H9 (cell line): ENCODE measurements around the gene TMEM185B. TPM values are rescaled to one million over a fixed set of nuclear protein-coding genes. Genes with fewer than 3 reads are reported as not detected.

Source experiments
- DNase-seq: peaks from one replicate; pipeline ENCODE4 v3.0.0-alpha.2; 2017
- H2AFZ ChIP-seq: one replicate; pipeline ENCODE4 v1.6.1; 2013; ENCODE audit warnings: mild to moderate bottlenecking, low read length, control low read depth, moderate library complexity
- H2AK5ac ChIP-seq: 2 replicates; pipeline ENCODE4 v1.6.1; 2013; ENCODE audit warnings: low read length, control low read depth, mixed read lengths; ENCODE audit not compliant: insufficient read length
- H2BK120ac ChIP-seq: one replicate; pipeline ENCODE4 v1.6.1; 2013; ENCODE audit warnings: low read depth, mild to moderate bottlenecking, low read length, control low read depth, inconsistent platforms; ENCODE audit not compliant: poor library complexity, severe bottlenecking
- H2BK12ac ChIP-seq: 2 replicates; pipeline ENCODE4 v1.6.1; 2013; ENCODE audit warnings: low read length, control low read depth, mixed read lengths, low read depth; ENCODE audit not compliant: insufficient read length
- H2BK15ac ChIP-seq: 2 replicates; pipeline ENCODE4 v1.6.1; 2013; ENCODE audit warnings: low read depth, low read length, control low read depth
- H2BK20ac ChIP-seq: one replicate; pipeline ENCODE4 v1.6.1; 2013; ENCODE audit warnings: low read depth, mild to moderate bottlenecking, low read length, control low read depth, inconsistent platforms; ENCODE audit not compliant: poor library complexity, severe bottlenecking
- H2BK5ac ChIP-seq: 2 replicates; pipeline ENCODE4 v1.6.1; 2013; ENCODE audit warnings: low read length, control low read depth, mixed read lengths; ENCODE audit not compliant: insufficient read length
- H3K14ac ChIP-seq: 2 replicates; pipeline ENCODE4 v1.6.1; 2013; ENCODE audit warnings: low read length, control low read depth; ENCODE audit not compliant: insufficient read depth
- H3K18ac ChIP-seq: 2 replicates; pipeline ENCODE4 v1.6.1; 2013; ENCODE audit warnings: low read depth, mild to moderate bottlenecking, mixed read lengths, low read length, control low read depth; ENCODE audit not compliant: insufficient read length
- H3K23ac ChIP-seq: 2 replicates; pipeline ENCODE4 v1.6.1; 2013; ENCODE audit warnings: low read length, control low read depth, mixed read lengths, low read depth; ENCODE audit not compliant: insufficient read length
- H3K23me2 ChIP-seq: 2 replicates; pipeline ENCODE4 v1.6.1; 2013; ENCODE audit warnings: low read depth, mild to moderate bottlenecking, mixed read lengths, low read length, control low read depth; ENCODE audit not compliant: insufficient read length, poor library complexity, severe bottlenecking
- H3K27ac ChIP-seq: 2 replicates; pipeline ENCODE4 v1.5.1; 2013; ENCODE audit warnings: low read length, control low read depth, mixed read lengths, low read depth; ENCODE audit not compliant: insufficient read length
- H3K27me3 ChIP-seq: 2 replicates; pipeline ENCODE4 v1.6.1; 2013; ENCODE audit warnings: low read length, control low read depth, inconsistent platforms; ENCODE audit not compliant: insufficient read depth
- H3K4ac ChIP-seq: 2 replicates; pipeline ENCODE4 v1.6.1; 2013; ENCODE audit warnings: low read depth, mild to moderate bottlenecking, control low read depth, inconsistent platforms, low read length, moderate library complexity
- H3K4me1 ChIP-seq: 2 replicates; pipeline ENCODE4 v1.6.1; 2013; ENCODE audit warnings: low read length, control low read depth, inconsistent platforms; ENCODE audit not compliant: insufficient read depth
- H3K4me2 ChIP-seq: 2 replicates; pipeline ENCODE4 v1.6.1; 2013; ENCODE audit warnings: low read length, control low read depth, mixed read lengths; ENCODE audit not compliant: insufficient read length, insufficient read depth
- H3K56ac ChIP-seq: 2 replicates; pipeline ENCODE4 v1.6.1; 2013; ENCODE audit warnings: low read depth, mild to moderate bottlenecking, mixed read lengths, low read length, control low read depth; ENCODE audit not compliant: insufficient read length
- H3K79me1 ChIP-seq: 2 replicates; pipeline ENCODE4 v1.6.1; 2013; ENCODE audit warnings: low read depth, mild to moderate bottlenecking, moderate library complexity, low read length, control low read depth, inconsistent platforms; ENCODE audit not compliant: insufficient read depth, poor library complexity, severe bottlenecking
- H3K79me2 ChIP-seq: 2 replicates; pipeline ENCODE4 v1.6.1; 2013; ENCODE audit warnings: low read length, control low read depth, inconsistent platforms; ENCODE audit not compliant: insufficient read depth
- H3K9ac ChIP-seq: 2 replicates; pipeline ENCODE4 v1.6.1; 2013; ENCODE audit warnings: low read length, control low read depth, mixed read lengths; ENCODE audit not compliant: insufficient read length; ENCODE audit errors: extremely low read depth
- H3K9me3 ChIP-seq: one replicate; pipeline ENCODE4 v1.6.1; 2013; ENCODE audit warnings: low read depth, low read length, inconsistent platforms; ENCODE audit not compliant: control insufficient read depth
- H3T11ph ChIP-seq: one replicate; pipeline ENCODE4 v1.6.1; 2013; ENCODE audit warnings: mild to moderate bottlenecking, low read length, control low read depth, inconsistent platforms
- H4K20me1 ChIP-seq: one replicate; pipeline ENCODE4 v1.6.1; 2013; ENCODE audit not compliant: control insufficient read depth, insufficient read length, insufficient read depth
- H4K5ac ChIP-seq: 2 replicates; pipeline ENCODE4 v1.6.1; 2013; ENCODE audit warnings: low read depth, mild to moderate bottlenecking, mixed read lengths, low read length, control low read depth; ENCODE audit not compliant: insufficient read length
- H4K8ac ChIP-seq: replicated peaks from 2 replicates; pipeline ENCODE4 v1.6.1; 2013; ENCODE audit warnings: low read length, control low read depth, mixed read lengths, low read depth; ENCODE audit not compliant: insufficient read length
- H4K91ac ChIP-seq: 2 replicates; pipeline ENCODE4 v1.6.1; 2013; ENCODE audit warnings: low read depth, mild to moderate bottlenecking, moderate library complexity, mixed read lengths, low read length, control low read depth; ENCODE audit not compliant: insufficient read length
- H3K27ac Mint-ChIP-seq, 3 experiments: 2 replicates in 2 of 3; 3 replicates in 1 of 3; pipeline ENCODE4 v1.8.0; 2020 to 2021; ENCODE audit warnings: mixed read lengths in 3 of 3, mild to moderate bottlenecking in 1 of 3, moderate library complexity in 1 of 3
- H3K27me3 Mint-ChIP-seq: 2 replicates; pipeline ENCODE4 v1.8.0; 2021; ENCODE audit warnings: low read depth, mild to moderate bottlenecking, moderate library complexity, mixed read lengths
- H3K36me3 Mint-ChIP-seq, 3 experiments: 2 replicates in 2 of 3; 3 replicates in 1 of 3; pipeline ENCODE4 v1.8.0; 2020 to 2021; ENCODE audit warnings: low read depth in 3 of 3, mixed read lengths in 3 of 3; ENCODE audit not compliant: insufficient read depth in 1 of 3
- H3K4me1 Mint-ChIP-seq, 2 experiments: 2 replicates each; pipeline ENCODE4 v1.8.0; 2020; ENCODE audit warnings: mixed read lengths in 2 of 2
- H3K4me3 Mint-ChIP-seq, 2 experiments: 2 replicates in 1 of 2; 3 replicates in 1 of 2; pipeline ENCODE4 v1.8.0; 2020 to 2021; ENCODE audit warnings: mild to moderate bottlenecking in 2 of 2, mixed read lengths in 2 of 2, moderate library complexity in 1 of 2
- H3K9me3 Mint-ChIP-seq, 2 experiments: 2 replicates in 1 of 2; 3 replicates in 1 of 2; pipeline ENCODE4 v1.8.0; 2020; ENCODE audit warnings: mild to moderate bottlenecking in 2 of 2, mixed read lengths in 2 of 2, moderate library complexity in 1 of 2
- WGBS: extraction: QIAGEN DNeasy Blood & Tissue Kit; methylation state at CpG from one replicate; pipeline ENCODE4 v1.1.7; 2013; ENCODE audit warnings: missing lambda C conversion rate, low lambda C conversion rate, mixed read lengths; ENCODE audit not compliant: insufficient read length; ENCODE audit errors: extremely low coverage; 5-methylcytosine and 5-hydroxymethylcytosine counted together
- total RNA-seq: library from RNA; stranded (reverse); gene quantifications from 2 replicates; pipeline ENCODE4 v1.2.1, GENCODE V29; 2021
- TF ChIP-seq, protein P1 (sequence below): fragments of 200-600 bp; sonication (generic); conservative IDR thresholded peaks from 3 replicates; pipeline ENCODE4 v1.8.0; 2021; ENCODE audit warnings: antibody characterized with exemption, mild to moderate bottlenecking

TMEM185B gene
- total RNA-seq, 1 experiment from 2014 or later: 29.0 TPM

DNA sequence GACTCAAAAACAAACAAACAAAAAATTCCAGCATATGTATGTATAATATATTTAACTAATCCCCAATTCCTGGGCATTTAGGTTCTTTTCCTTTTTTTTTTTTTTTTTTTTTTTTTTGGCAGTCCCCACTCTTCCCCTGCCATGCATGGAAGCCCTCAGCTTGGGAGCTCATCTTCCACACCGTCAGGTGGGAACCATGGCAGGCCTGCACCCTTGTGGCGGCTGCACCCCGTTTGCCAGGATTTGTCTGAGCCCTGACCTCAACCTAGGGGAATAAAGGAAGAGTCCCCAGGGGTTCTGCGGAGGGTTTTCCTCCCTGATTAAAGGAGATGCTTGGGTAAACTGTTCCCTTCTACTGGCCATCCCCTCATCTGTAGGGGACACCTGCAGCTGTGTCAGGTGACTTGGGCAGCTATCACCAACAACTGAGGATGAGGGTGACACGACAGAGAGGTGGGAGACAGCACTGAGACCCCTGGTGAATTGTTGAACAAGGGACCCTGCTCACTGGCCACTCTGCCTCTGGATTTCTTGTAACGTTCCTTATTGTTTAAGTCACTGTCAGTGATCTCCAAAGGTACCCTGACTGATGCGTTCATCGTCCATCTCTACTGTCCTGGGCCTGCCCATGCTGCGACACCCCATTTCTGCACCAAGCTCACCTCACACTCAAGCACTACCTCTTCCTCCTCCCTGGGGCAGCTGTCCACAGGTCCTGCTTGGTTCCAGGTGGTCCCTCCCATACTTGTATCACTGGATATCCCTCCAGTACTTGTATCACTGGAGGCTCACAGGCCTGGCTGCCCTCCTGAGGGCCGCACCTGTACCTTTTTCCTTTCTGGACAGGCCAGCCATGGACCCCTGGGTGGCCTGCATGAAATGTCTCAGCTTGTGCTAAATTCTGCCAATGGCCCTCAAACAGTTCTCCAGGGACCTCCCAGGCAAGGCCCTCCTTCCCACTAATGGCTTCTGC is 14.5 kb downstream of the TMEM185B start:
- Mint-ChIP-seq H3K27me3 (peaks cover 1% of the 10 kb centered on the region; the same call in 1 of the 2 replicates), H3K9me3 (no peaks in the 10 kb centered on the region), H3K27ac (no peak overlapping the region; a peak in 1 of 7 replicates), H3K36me3 (no peaks in the 10 kb centered on the region), H3K4me1 (peaks cover 4 to 8% of the 10 kb centered on the region in 2 experiments; a peak in 3 of 4 replicates), H3K4me3 (no peak overlapping the region)
- no peak for DNase-seq
- Histone ChIP-seq H3K56ac (no peak overlapping the region), H3K23me2 (no peaks in the 10 kb centered on the region), H2BK20ac (no peak overlapping the region), H2BK5ac (no peak overlapping the region), H3K79me2 (no peaks in the 10 kb centered on the region), H4K20me1 (no peaks in the 10 kb centered on the region), H3K14ac (no peak overlapping the region; the same call in 1 of the 2 replicates), H3K27me3 (no peaks in the 10 kb centered on the region), H2BK12ac (no peak overlapping the region), H3K4me1 (peaks cover 3% of the 10 kb centered on the region; the same call in 1 of the 2 replicates), H3K4me2 (no peak overlapping the region), H2BK15ac (no peak overlapping the region; the same call in 1 of the 2 replicates), H4K5ac (no peak overlapping the region), H4K8ac (no peak overlapping the region), H2BK120ac (no peak overlapping the region), H3K23ac (no peak overlapping the region), H3K9me3 (no peaks in the 10 kb centered on the region), H2AFZ (no peak overlapping the region), H4K91ac (no peak overlapping the region), H3K4ac (no peak overlapping the region), H3K27ac (no peak overlapping the region), H3K18ac (no peak overlapping the region), H3T11ph (no peak overlapping the region), H3K79me1 (no peaks in the 10 kb centered on the region), H3K9ac (no peak overlapping the region), H2AK5ac (no peak overlapping the region)
- TF ChIP-seq, protein P1, sequence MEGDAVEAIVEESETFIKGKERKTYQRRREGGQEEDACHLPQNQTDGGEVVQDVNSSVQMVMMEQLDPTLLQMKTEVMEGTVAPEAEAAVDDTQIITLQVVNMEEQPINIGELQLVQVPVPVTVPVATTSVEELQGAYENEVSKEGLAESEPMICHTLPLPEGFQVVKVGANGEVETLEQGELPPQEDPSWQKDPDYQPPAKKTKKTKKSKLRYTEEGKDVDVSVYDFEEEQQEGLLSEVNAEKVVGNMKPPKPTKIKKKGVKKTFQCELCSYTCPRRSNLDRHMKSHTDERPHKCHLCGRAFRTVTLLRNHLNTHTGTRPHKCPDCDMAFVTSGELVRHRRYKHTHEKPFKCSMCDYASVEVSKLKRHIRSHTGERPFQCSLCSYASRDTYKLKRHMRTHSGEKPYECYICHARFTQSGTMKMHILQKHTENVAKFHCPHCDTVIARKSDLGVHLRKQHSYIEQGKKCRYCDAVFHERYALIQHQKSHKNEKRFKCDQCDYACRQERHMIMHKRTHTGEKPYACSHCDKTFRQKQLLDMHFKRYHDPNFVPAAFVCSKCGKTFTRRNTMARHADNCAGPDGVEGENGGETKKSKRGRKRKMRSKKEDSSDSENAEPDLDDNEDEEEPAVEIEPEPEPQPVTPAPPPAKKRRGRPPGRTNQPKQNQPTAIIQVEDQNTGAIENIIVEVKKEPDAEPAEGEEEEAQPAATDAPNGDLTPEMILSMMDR: no peak
- no CpG with 5 or more reads among the region's 10 CpGs for WGBS
